ENCODE measurements around the gene PDZK1IP1.
"Not testable (repeated sequence)": the region's sequence is repeated elsewhere in the genome, so short reads cannot be mapped to it uniquely, and the experiment has no call there.

Gene PDZK1IP1

DNA sequence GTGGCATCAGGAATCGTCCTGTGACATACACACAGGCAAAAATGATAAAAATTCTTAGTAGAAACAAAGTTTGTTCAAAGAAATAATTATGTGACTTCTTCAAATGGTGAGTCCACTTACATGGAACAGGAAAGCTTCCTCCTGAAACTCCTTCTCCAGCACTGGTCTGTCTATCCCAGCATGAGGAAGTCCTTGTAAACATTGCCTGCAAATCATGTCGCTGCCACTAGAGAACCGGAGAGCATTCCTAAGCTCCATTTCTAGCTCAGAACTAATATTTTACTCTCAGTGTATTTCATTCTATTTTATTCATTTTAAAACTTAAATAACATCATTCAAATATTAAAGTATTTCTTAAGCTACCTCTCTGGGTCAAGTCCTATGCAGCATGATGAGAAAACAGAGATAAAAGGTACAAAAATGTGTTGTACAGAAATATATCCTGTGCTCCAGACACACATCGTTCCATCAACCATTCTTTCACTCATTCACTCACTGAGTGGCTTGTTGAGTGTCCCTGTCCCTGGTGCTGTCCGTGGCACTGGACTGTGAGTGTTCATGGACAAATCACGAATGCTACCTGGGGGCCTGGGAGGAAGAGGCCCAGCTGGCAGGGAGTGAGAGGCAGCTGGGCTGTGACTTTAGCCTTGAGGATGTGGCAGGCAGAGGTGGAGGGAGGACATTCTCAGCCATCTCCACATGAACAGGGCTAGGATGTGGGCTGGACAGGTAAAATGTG is 42.6 kb downstream of the PDZK1IP1 start:
- no peak for DNase-seq (ENCODE audit: low read depth, low spot score)

DNA sequence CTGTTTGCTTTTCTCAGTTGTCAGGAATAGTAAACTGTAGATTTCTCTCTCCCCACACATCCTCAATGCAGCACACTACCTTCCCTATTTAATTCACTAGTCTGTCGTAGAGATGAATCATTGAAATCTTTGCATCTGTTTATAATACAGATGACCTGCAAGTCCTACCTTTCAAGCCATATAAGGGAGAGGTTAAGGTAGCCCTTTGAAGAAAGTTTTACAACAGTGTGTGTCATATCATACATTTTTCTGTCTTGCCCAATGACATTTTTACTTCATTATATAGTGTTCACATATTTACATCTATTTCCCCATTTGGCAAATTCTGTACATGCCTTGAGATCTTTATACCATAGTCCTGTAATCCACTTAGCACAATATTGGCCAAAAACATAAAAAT is 43.3 kb downstream of the PDZK1IP1 start:
- H3K27ac ChIP-seq; DNase-seq (ENCODE audit: low read depth, low spot score): not testable (repeated sequence)

More for the DNA sequence above, 42.6 kb downstream of the PDZK1IP1 start:
- no peak overlapping the region for H3K27ac ChIP-seq

DNA sequence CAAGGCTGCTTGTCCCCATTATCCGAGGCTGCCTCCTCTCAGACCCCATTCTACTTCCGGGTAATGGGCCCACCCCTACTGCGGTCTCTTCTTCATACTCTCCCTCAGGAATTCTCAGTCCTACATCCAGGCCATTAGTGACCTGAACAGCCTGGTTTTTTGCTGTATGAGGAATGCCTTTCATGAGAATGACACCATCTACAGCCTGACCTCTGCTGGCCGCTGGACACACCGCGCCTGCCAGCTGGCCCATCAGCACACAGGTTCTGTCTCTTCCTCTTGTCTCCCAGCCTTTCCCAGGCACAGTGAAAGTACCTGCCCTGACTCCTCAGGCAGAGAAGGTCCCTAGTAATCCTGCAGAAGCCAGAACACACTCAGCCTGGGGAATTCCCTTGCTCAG is 46.2 kb downstream of the PDZK1IP1 start:
- not testable (repeated sequence) for H3K27ac ChIP-seq; DNase-seq (ENCODE audit: low read depth, low spot score)

DNA sequence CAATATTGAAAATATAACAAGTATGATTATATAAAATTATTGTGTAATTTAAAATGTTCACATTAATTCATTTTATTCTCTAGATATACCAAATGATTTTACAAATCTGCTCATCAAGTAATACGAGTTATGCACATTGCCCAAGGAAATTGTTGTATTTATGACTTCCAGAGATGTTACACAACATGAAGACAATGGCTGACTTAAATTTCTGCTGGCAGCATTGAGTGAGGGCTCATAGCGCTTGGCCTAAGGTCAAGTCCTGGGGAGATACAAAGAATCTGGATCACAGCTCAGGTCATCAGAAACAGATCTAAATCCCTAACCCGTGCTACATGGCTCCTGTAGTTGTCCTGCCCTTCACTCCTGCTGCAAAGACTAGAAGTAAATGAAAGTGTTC is 49.5 kb downstream of the PDZK1IP1 start:
- DNase-seq (ENCODE audit: low read depth, low spot score): not testable (repeated sequence)

DNA sequence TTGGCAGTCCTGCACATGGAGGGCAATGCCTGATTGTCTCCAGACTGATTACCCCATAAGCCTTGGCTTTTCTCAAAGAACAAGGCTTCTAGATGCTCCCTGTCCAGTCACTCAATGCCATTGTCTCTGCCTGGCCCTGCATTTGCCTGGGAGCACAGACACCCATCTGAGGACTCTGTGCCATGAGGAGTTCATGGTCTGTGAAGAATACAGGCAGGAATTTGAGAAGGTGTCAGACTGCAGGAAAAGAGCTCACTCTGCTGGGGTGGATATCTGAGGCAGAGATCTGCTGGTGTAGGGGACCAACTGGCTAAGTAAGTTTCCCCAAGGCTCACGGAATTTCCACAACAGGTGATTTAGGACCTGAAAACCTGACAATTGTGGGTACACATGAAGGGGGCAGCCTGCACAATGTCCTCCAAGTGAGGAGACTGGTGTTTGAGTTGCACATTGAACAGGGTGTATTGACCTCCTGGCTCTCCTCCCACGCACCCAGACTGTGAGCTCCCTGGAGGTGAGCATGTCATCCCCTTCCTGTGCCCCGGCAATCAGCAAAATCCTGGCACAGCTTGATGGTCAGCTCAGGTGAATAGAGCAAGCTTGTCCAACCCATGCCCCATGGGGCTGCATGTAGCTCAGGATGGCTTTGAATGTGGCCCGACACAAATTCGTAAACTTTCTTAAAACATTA is 51.8 kb downstream of the PDZK1IP1 start:
- no peak overlapping the region for H3K27ac ChIP-seq
- DNase-seq (ENCODE audit: low read depth, low spot score): no peak

More for the DNA sequence above, 49.5 kb downstream of the PDZK1IP1 start:
- H3K27ac ChIP-seq: not testable (repeated sequence)

DNA sequence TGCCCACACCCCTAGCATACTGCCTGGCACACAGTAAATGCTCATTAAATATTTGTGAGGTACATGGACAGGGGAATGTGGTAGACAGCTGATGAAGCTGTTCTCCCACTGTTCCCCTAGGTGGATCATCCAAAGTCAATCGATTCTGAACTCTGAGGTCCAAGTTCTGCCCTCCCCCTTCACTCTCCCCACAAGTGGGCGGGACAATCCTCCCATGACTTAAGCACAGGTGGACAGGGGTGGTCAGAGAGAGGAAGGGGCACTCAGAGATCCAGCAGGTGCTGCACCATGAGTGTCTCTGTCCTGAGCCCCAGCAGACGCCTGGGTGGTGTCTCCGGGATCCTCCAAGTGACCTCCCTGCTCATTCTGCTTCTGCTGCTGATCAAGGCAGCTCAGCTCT is 52.6 kb downstream of the PDZK1IP1 start, which contains the start of gene CYP4A22:
CYP4A22 (plus strand) TSS at position 244 of the 400 bp plus-strand sequence; CDS start at position 289, 45 bp downstream.
- no peak for DNase-seq (ENCODE audit: low read depth, low spot score)
- H3K27ac ChIP-seq: no peak within 1 kb of the TSS

Data from epithelial cell of prostate (primary cell).